Naive thymus-derived CD8-positive, alpha-beta T cell (primary cell): ENCODE data around the gene HOMER2. TPM values are rescaled to one million over a fixed set of nuclear protein-coding genes. Genes with fewer than 3 reads are reported as not detected.
A peak's percentile ranks its signal among the peaks of the same experiment; 100 is the strongest.

Experiments used
- ATAC-seq, 2 donors: fragments of 150-1000 bp; cut with Tn5 transposase in 1 of 2; sonication (Bioruptor Pico), chemical (Tn5 transposase) in 1 of 2; 1 replicate in 1 of 2; 2 replicates in 1 of 2; pipeline ENCODE4 v1.10.0; 2021; ENCODE audit warnings: mild to moderate bottlenecking in 2 of 2, moderate library complexity in 2 of 2
- POLR2A ChIA-PET: fragments of 350-600 bp; sonication (Branson Sonifier 250); formaldehyde crosslinking; loops from one replicate; lab custom pipeline; 2021; ENCODE audit warnings: antibody characterized with exemption; lab: Charles Lee
- DNase-seq, 10 donors: peaks; one replicate each; pipeline versions ENCODE4 v3.0.0 to v3.0.0-alpha.2; 2020 to 2022
- H3K27ac Mint-ChIP-seq, 10 donors: one replicate each; pipeline ENCODE4 v1.8.0; 2020 to 2022; ENCODE audit warnings: mild to moderate bottlenecking in 10 of 10, mixed read lengths in 10 of 10, moderate library complexity in 4 of 10, inconsistent platforms in 1 of 10
- H3K27me3 Mint-ChIP-seq, 5 donors: one replicate each; pipeline ENCODE4 v1.8.0; 2021 to 2022; ENCODE audit warnings: mixed read lengths in 5 of 5
- H3K36me3 Mint-ChIP-seq, 3 donors: one replicate each; pipeline ENCODE4 v1.8.0; 2020 to 2022; ENCODE audit warnings: mixed read lengths in 3 of 3, mild to moderate bottlenecking in 2 of 3, inconsistent platforms in 1 of 3
- H3K4me1 Mint-ChIP-seq, 4 donors: one replicate each; pipeline ENCODE4 v1.8.0; 2021 to 2022; ENCODE audit warnings: mixed read lengths in 4 of 4
- H3K4me3 Mint-ChIP-seq, 10 donors: one replicate each; pipeline ENCODE4 v1.8.0; 2020 to 2022; ENCODE audit warnings: mild to moderate bottlenecking in 10 of 10, mixed read lengths in 10 of 10, moderate library complexity in 6 of 10, inconsistent platforms in 1 of 10
- H3K9me3 Mint-ChIP-seq, 9 donors: one replicate each; pipeline ENCODE4 v1.8.0; 2020 to 2022; ENCODE audit warnings: mixed read lengths in 9 of 9, mild to moderate bottlenecking in 3 of 9, inconsistent platforms in 1 of 9, moderate library complexity in 1 of 9
- polyA plus RNA-seq, 3 donors: library from polyadenylated mRNA; unstranded; fragments of 300-500 nt; fragmentation: Illumina TruSeq; gene quantifications; one replicate each; pipeline ENCODE4 v1.2.3, GENCODE V29; 2021
- total RNA-seq, 8 experiments: library from RNA in 2 of 8; stranded (reverse) in 2 of 8; gene quantifications; one replicate each; pipeline ENCODE4 v1.2.3 and lab custom pipeline; 2021 to 2026

Gene HOMER2
- total and polyA plus RNA-seq, 5 experiments from 2014 or later, result 0.23 to 6.2 (median 3.1) TPM

GRCh38 chr15:82809308-82810060 lies 143.0 kb downstream of the HOMER2 start, which contains the start of gene WHAMM:
WHAMM (plus strand) TSS chr15:82809628; CDS start chr15:82809727, 99 bp downstream.
- Mint-ChIP-seq H3K4me3 (peak within 1 kb of the TSS; percentile 83 to 99 (median 94)), H3K36me3 (peaks cover 3 to 26% (median 10%) of the 10 kb centered on the region in 3 donors), H3K9me3 (no peaks in the 10 kb centered on the region), H3K27me3 (no peaks in the 10 kb centered on the region), H3K27ac (peak within 1 kb of the TSS; percentile 95 to 100 (median 96)), H3K4me1 (peaks cover 15 to 51% (median 36%) of the 10 kb centered on the region in 4 donors)
- peak; percentile 93 to 94 for ATAC-seq
- DNase-seq, result peak; percentile 86 to 98 (median 95)
- POLR2A ChIA-PET, result interaction anchor here (0.5 to 4.1 kb wide), 10 partner anchors 45 to 1924 kb away, joined by 3 to 35 read pairs (median 10); partner anchors contain the start of genes BTBD1, C15orf40, RAMAC and RPS17

- POLR2A ChIA-PET, result interaction anchor here (0.5 to 4.1 kb wide), 6 partner anchors 12 to 268 kb away, joined by 3 to 32 read pairs (median 13); partner anchors contain the start of genes RAMAC and RPS17
- no peak for ATAC-seq
- peak overlapping the region; percentile 86 to 96 (median 92) for H3K27ac Mint-ChIP-seq
Measured at GRCh38 chr15:82808634-82809041, 143.9 kb downstream of the HOMER2 start.

GRCh38 chr15:82807920-82808633 lies 144.4 kb downstream of the HOMER2 start:
- Mint-ChIP-seq H3K36me3 (peaks cover 3 to 14% (median 7%) of the 10 kb centered on the region in 3 donors), H3K27me3 (peaks cover 0 to 6% (median 5%) of the 10 kb centered on the region in 5 donors), H3K4me1 (peaks cover 15 to 39% (median 31%) of the 10 kb centered on the region in 4 donors), H3K9me3 (no peaks in the 10 kb centered on the region), H3K4me3 (peak overlapping the region in 3 of 10 donors; percentile 16 to 34 (median 25)), H3K27ac (peak overlapping the region in 5 of 10 donors; percentile 91 to 96 (median 95))
- POLR2A ChIA-PET, result interaction anchor here (0.6 to 4.1 kb wide), 5 partner anchors 61 to 268 kb away, joined by 3 to 23 read pairs (median 5); partner anchors contain the start of genes RAMAC and RPS17
- DNase-seq (no peak), ATAC-seq (no peak)

More at GRCh38 chr15:82808634-82809041, 143.9 kb downstream of the HOMER2 start:
- Mint-ChIP-seq H3K4me1 (peaks cover 15 to 42% (median 32%) of the 10 kb centered on the region in 4 donors), H3K27me3 (peaks cover 0 to 2% (median under 1%) of the 10 kb centered on the region in 5 donors), H3K9me3 (no peaks in the 10 kb centered on the region), H3K4me3 (peak overlapping the region in 6 of 10 donors; percentile 77 to 94 (median 88)), H3K36me3 (peaks cover 3 to 18% (median 7%) of the 10 kb centered on the region in 3 donors)
- DNase-seq, result no peak

- Mint-ChIP-seq H3K9me3 (no peaks in the 10 kb centered on the region), H3K4me3 (peak within 1 kb of the TSS in 1 of 10 donors; percentile 13), H3K36me3 (no peaks in the 10 kb centered on the region), H3K4me1 (peaks cover 9 to 20% (median 14%) of the 10 kb centered on the region in 4 donors), H3K27me3 (peaks cover 5 to 15% (median 11%) of the 10 kb centered on the region in 5 donors), H3K27ac (peak within 1 kb of the TSS in 1 of 10 donors; percentile 34)
- ATAC-seq, result no peak
- peak in 1 of 10 donors; percentile 9 for DNase-seq
- POLR2A ChIA-PET, result no interaction called here
Measured at GRCh38 chr15:82805994-82806406, 146.5 kb downstream of the HOMER2 start, which contains the start of gene FSD2. FSD2 (minus strand) TSS chr15:82806069; CDS start chr15:82787390, 18,679 bp downstream.

GRCh38 chr15:82804575-82804949 lies 148.0 kb downstream of the HOMER2 start:
- Mint-ChIP-seq H3K9me3 (no peaks in the 10 kb centered on the region), H3K36me3 (no peaks in the 10 kb centered on the region), H3K4me3 (no peak overlapping the region), H3K27me3 (peaks cover 9 to 25% (median 22%) of the 10 kb centered on the region in 5 donors), H3K4me1 (peaks cover 5 to 20% (median 10%) of the 10 kb centered on the region in 4 donors), H3K27ac (no peak overlapping the region)
- ATAC-seq, result no peak
- no peak for DNase-seq
- POLR2A ChIA-PET, result no interaction called here

GRCh38 chr15:82803793-82804574 lies 148.5 kb downstream of the HOMER2 start:
- Mint-ChIP-seq H3K36me3 (no peaks in the 10 kb centered on the region), H3K9me3 (no peaks in the 10 kb centered on the region), H3K4me3 (no peak overlapping the region), H3K4me1 (peaks cover 4 to 16% (median 6%) of the 10 kb centered on the region in 4 donors), H3K27me3 (peaks cover 13 to 31% (median 28%) of the 10 kb centered on the region in 5 donors), H3K27ac (no peak overlapping the region)
- no peak for DNase-seq
- POLR2A ChIA-PET, result no interaction called here
- ATAC-seq, result no peak

- Mint-ChIP-seq H3K27me3 (peaks cover 14 to 33% (median 31%) of the 10 kb centered on the region in 5 donors), H3K9me3 (no peaks in the 10 kb centered on the region), H3K4me3 (no peak overlapping the region), H3K27ac (no peak overlapping the region), H3K36me3 (no peaks in the 10 kb centered on the region), H3K4me1 (peaks cover 0 to 11% (median 0%) of the 10 kb centered on the region in 4 donors)
- DNase-seq (no peak), ATAC-seq (no peak)
- POLR2A ChIA-PET, result no interaction called here
Measured at GRCh38 chr15:82802497-82802896, 150.0 kb downstream of the HOMER2 start.

- Mint-ChIP-seq H3K4me1 (no peaks in the 10 kb centered on the region), H3K27me3 (peaks cover 14 to 40% (median 31%) of the 10 kb centered on the region in 5 donors), H3K27ac (no peak overlapping the region), H3K4me3 (no peak overlapping the region), H3K9me3 (peaks cover 0 to 6% (median 2%) of the 10 kb centered on the region in 9 donors), H3K36me3 (peaks cover 0 to 2% (median 1%) of the 10 kb centered on the region in 3 donors)
- POLR2A ChIA-PET, result no interaction called here
- DNase-seq, result no peak
- no peak for ATAC-seq
Measured at GRCh38 chr15:82799183-82799841, 153.2 kb downstream of the HOMER2 start.

Other genes starting within 250 kb of the HOMER2 start
- 1 to 10 TPM; 1.7 TPM for gene AP3B2, start 242.8 kb downstream of the HOMER2 start, total RNA-seq
- gene AP3B2, start 242.8 kb downstream of the HOMER2 start, polyA plus RNA-seq, result under 1 TPM; 0.20 to 0.36 (median 0.31) TPM
- not detected for gene FSD2, start 146.7 kb downstream of the HOMER2 start, total RNA-seq
- under 1 TPM in 2 of 3 donors, not detected in 1; 0.08 to 0.17 TPM for gene FSD2, start 146.7 kb downstream of the HOMER2 start, polyA plus RNA-seq
- 10 to 100 TPM; 39.8 to 40.0 TPM for gene WHAMM, start 143.1 kb downstream of the HOMER2 start, total RNA-seq
- gene WHAMM, start 143.1 kb downstream of the HOMER2 start, polyA plus RNA-seq, result 1 to 10 TPM; 3.7 to 5.8 (median 4.5) TPM
- gene RAMAC, start 33.5 kb upstream of the HOMER2 start, total RNA-seq, result 10 to 100 TPM; 17.5 to 22.3 TPM
- gene RAMAC, start 33.5 kb upstream of the HOMER2 start, polyA plus RNA-seq, result 10 to 100 TPM; 28.5 to 35.0 (median 31.7) TPM
- gene C15orf40, start 58.9 kb upstream of the HOMER2 start, total RNA-seq, result 10 to 100 TPM; 48.4 to 49.9 TPM
- 10 to 100 TPM; 56.2 to 87.5 (median 67.8) TPM for gene C15orf40, start 58.9 kb upstream of the HOMER2 start, polyA plus RNA-seq
- 10 to 100 TPM; 42.9 to 43.3 TPM for gene BTBD1, start 114.5 kb upstream of the HOMER2 start, total RNA-seq
- gene BTBD1, start 114.5 kb upstream of the HOMER2 start, polyA plus RNA-seq, result 10 to 100 TPM; 36.0 to 40.6 (median 37.0) TPM
- gene TM6SF1, start 154.9 kb upstream of the HOMER2 start, total RNA-seq, result under 1 TPM; 0.34 to 0.58 TPM
- under 1 TPM in 2 of 3 donors, not detected in 1; 0.13 to 0.68 TPM for gene TM6SF1, start 154.9 kb upstream of the HOMER2 start, polyA plus RNA-seq